ENCODE results near the gene KCNH1.

- no peak for TF ChIP-seq TAF1 (IDR thresholded peaks at IDR 0.05; ENCODE audit: low read depth)
- TF ChIP-seq CEBPB (IDR thresholded peaks at IDR 0.05), result no peak
- TF ChIP-seq EP300 (IDR thresholded peaks at IDR 0.05; ENCODE audit: borderline replicate concordance), result no peak
- no peak for TF ChIP-seq RAD21 (IDR thresholded peaks at IDR 0.05; ENCODE audit: low read depth)
- no peak for TF ChIP-seq YY1 (IDR thresholded peaks at IDR 0.05; ENCODE audit: low read depth)
- TF ChIP-seq, protein P1, sequence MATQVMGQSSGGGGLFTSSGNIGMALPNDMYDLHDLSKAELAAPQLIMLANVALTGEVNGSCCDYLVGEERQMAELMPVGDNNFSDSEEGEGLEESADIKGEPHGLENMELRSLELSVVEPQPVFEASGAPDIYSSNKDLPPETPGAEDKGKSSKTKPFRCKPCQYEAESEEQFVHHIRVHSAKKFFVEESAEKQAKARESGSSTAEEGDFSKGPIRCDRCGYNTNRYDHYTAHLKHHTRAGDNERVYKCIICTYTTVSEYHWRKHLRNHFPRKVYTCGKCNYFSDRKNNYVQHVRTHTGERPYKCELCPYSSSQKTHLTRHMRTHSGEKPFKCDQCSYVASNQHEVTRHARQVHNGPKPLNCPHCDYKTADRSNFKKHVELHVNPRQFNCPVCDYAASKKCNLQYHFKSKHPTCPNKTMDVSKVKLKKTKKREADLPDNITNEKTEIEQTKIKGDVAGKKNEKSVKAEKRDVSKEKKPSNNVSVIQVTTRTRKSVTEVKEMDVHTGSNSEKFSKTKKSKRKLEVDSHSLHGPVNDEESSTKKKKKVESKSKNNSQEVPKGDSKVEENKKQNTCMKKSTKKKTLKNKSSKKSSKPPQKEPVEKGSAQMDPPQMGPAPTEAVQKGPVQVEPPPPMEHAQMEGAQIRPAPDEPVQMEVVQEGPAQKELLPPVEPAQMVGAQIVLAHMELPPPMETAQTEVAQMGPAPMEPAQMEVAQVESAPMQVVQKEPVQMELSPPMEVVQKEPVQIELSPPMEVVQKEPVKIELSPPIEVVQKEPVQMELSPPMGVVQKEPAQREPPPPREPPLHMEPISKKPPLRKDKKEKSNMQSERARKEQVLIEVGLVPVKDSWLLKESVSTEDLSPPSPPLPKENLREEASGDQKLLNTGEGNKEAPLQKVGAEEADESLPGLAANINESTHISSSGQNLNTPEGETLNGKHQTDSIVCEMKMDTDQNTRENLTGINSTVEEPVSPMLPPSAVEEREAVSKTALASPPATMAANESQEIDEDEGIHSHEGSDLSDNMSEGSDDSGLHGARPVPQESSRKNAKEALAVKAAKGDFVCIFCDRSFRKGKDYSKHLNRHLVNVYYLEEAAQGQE (IDR thresholded peaks at IDR 0.05; ENCODE audit: low read depth), result no peak
- TF ChIP-seq MAX (IDR thresholded peaks at IDR 0.05), result no peak
- TF ChIP-seq CREB1 (IDR thresholded peaks at IDR 0.05; ENCODE audit: low read depth), result no peak
- TF ChIP-seq EGR1 (IDR thresholded peaks at IDR 0.05), result no peak
Measured at GRCh38 chr1:210727709-210728108, 406.2 kb downstream of the KCNH1 start.
